Hematopoietic multipotent progenitor cell treated with erythropoietin and hydrocortisone succinate and interleukin-3 and kit ligand, for 15 days (in vitro differentiated cells): ENCODE measurements around the gene KSR1.
"Not testable (repeated sequence)": the region's sequence is repeated elsewhere in the genome, so short reads cannot be mapped to it uniquely, and the experiment has no call there.

Experiments
- DNase-seq: peaks from one replicate; pipeline ENCODE4 v3.0.0-alpha.2; 2015; ENCODE audit warnings: low spot score

The KSR1 gene

DNA sequence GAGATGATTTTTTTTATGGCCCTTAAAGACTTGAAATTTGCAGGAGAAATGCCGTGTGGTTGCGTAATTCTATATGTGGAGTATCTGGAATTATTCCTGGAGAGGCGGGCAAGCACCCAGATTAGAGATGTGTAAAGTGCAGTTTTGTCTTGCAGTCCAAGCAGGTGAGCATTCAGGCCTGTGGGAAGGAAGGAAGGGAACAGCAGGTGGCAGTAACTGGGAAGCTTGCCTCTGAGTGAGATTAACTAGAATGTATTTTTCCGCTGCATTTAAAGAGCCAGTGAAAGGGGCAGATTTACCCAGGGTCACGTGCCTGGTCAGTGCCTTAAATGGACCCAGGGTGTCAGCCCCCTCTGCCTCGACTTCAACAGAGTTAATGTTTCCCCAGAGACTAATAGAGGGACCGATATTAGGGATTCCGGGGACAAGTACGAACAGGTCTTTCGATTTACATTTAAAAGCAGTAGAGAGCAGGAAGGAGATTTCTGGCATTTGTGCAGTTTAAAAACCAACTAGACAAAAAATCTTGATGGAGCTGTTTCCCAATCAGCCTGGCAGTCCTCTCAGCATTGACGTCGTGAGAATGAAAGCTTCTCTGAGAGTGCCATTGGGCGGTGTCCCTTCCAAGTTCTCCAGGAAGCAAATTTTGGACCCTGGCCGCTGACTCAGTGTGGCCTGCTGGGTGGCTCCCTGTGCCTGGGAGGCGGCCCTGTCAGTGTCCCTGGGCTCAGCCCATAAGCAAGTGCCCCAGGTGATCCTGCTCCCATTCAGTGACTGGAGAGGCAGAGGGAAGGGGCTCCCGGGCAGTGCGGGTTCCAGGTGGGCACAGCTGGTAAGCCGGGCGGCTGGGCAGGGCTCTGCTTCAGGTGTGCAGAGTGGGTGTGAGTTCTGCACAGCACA, 38.2 kb downstream of the KSR1 start:
- peak; percentile 18 for DNase-seq

DNA sequence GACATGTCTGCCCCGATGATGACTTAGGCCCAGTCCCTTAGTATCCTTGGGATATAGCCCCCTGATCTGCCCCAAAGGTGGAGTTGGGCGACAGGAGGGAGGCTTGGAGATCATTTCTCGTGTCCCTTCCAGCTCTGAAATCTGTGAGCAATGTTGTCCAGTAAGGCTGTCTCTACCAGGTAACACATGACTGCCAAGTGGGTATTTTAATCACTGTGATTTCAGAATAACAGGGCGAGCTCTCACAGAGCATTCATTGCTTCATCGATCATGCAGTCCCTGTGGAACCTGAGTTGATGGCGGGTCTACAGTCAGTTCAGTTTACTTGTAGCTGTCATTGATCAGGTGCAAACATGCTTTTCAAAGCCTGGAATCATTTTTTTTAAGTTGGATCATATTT, 39.2 kb downstream of the KSR1 start:
- DNase-seq: no peak

DNA sequence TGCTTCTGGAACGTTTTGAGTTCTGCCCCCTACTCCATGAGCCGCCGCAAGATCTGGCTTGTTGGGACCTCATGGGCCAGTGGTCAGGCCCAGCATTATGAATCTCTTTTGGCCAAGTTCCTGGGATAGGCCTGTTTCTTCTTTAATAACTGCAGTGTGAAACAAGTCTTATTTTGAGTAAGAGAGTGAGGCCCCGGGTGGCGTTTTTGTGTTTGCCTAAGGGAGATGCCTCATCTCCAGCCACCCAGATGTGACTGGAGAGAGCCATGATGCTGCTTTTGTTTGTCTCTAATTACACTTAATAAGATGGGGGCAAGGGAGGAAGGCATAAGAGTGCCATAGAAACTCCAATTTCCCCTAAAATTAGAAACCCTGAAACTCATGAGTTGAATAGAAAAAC, 39.8 kb downstream of the KSR1 start:
- DNase-seq: no peak

DNA sequence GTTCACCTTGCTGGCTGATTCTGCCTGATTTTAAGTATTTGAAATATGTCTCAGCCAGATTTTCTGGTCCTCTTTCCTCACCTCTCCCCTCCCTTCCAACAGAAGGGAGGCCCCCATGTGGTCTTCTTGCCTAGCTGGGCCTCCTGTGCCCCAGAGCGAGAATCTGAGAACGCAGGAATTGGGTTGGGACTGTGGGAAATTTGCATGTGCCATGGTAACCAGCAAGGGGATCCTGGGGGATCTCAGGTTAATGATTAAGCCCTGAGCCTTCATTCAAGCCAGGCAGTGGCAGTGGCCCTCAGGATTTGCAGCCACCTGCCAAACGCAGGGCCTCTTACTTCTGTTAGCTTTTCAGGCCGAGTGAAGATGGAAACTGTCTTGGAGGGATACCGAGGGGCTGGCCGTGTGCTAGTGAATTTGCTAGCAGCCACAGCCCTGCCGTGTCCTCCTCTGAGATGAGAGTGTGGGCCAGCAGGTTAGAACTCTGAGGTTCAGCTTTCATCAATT, 40.2 kb downstream of the KSR1 start:
- no peak for DNase-seq

DNA sequence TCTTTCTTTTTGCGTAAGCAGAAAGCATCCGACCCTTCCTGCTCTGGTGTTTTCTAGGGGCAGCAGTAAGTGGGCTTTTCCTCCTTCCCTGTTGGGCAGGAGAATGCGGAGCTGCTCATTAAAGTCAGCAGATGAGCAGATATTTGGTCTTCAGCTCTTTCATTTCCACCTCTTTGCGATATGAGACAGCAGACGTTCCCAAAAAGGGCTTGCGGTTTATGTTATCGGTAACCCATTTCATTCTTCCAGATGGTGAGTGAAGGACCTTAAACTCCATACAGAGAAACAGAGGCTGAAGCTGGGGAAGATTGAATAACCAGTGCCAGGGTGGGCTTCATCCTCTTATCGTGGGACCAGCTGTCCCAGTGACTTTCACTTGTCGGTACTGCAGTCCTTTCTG, 40.7 kb downstream of the KSR1 start:
- DNase-seq: no peak

DNA sequence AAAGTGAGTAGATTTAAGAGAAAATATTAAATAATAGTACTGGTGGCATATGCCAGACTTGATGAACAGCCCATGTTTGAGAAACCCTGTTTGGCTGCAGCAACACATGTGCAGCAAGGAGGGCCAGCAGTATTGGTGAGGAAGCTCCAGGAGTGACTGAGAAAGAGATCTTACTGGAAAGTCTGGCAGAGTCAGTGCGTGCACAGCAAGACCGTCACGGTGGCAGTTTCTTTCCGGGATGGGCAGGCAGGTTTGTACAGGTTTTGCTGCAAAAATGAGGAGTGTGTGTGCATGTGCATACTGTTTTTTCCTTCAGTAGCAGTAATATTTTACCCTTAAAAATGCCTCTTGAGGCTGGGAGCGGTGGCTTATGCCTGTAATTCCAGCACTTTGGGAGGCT, 41.4 kb downstream of the KSR1 start:
- DNase-seq: no peak

DNA sequence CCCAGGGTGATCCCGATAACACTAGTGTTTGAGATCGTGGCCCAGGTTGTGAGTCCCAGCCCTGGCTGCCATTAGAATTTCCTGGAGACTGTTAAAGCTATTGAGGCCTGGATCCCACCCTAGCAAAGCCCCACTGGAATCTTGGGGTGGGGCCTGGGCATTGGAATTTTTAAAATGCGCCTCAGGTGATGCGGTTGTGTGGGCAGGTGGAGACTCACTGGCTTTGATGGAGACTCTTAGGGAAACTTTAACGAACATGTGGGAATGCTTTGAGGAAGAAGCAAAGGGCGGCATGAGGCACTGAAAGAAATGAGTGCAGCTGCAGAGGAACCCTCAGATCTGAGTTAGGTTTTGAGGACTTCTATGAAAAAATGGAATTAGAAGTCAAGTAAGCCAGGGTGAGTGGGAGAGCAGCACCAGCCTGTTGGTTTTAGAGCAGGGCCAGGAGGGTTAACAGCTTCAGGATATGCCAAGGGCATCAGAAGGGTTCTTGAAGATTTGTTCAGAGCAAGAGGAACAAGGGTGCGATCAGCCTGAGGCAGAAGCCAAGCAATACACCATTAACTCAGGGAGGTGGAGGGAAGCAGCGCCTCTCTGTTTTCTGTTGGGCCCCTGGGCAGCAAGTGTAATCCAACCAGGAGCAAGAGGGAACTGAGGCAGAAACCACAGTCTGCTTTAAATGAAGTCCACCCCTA, 42.5 kb downstream of the KSR1 start:
- no peak for DNase-seq

DNA sequence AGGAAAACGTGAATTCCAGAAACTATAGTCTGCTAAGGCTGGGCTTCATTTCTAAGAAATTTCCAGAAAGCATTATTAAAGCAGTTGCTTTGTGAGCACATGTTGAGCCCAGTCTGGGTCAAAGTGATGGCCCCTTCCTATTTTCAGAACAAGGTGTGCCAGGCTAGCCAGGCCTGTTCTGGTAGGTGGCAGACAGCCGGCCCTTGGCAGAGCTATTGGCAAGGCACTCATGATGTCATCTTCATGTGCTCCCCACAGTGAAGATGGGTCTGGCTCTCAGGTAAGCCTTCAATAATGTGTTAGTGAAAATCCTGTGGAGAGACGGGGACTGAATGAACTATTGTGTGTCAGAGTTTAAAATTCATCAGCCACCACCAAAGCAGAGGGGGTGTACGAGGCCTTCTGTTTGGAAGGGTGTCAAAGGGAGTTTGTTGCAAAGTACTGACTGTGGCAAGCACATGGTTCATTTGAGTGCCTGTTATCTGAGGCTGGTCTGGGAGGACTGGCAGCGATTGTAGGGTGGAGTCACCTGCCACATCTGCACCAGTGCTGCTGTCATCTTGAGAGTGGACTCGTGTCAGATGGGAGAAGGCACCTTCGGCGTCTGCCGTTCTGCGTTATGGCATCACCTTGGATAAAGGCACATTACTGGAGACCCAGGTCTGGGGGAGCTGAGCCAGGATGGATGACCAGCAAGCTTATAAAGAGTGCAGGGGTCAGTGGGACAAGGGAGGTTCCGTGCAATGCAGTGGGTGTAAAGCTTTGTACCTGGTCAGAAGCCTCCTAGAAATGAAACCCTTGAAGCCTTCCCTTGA, 43.4 kb downstream of the KSR1 start:
- peak; percentile 70 for DNase-seq

DNA sequence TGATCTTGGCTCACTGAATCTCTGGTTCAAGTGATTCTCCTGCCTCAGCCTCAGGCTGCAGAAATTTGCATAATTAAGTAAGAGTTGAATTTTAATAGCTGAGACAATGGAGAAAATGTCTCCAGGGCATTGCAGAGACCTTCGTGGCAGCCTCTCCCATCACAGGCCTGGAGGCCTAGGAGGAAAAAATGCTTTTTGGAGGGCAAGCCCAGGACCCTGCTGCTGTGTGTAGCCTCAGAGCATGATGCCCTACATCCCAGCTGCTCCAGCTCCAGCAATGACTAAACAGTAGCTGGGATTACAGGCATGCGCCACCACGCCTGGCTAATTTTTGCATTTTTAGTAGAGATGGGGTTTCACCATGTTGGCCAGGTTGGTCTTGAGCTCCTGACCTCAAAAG, 45.1 kb downstream of the KSR1 start:
- not testable (repeated sequence) for DNase-seq

DNA sequence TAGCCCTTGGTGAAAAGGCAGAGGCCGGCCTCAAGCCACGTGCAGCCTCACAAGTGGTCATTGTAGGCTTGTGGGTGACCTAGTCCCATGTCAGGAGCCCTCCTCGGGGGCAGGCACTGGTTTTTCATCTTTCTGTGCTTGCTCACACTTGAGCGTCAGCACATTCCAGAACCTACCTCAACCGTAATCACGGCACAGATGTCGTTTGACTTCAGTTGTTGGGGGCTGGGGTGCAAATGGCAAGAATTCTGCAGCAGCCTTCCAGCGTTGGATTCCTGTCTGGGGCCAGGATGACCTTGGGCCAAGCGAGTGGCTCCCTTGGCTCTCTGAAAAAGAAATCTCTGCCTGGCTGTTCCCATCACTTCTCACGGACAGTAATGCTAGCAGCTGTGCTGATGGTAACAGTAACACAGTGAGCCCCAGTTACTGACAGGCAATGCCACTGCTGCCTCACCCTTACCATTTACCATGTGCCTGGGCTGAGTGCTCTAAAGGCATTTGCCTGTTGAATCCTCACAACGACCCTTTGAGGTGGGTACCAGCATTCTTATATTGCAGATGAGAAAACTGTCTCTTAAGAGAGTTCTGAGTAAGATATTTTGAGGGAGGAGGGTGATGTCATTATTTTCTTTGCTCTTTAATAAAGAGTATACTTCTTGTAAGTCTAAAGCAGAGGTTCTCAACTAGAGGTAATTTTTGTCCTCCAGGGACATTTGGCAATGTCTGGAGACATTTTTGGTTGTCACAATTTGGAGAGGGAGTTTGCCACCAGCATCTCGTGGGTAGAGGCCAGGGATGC, 46.5 kb downstream of the KSR1 start:
- no peak for DNase-seq

DNA sequence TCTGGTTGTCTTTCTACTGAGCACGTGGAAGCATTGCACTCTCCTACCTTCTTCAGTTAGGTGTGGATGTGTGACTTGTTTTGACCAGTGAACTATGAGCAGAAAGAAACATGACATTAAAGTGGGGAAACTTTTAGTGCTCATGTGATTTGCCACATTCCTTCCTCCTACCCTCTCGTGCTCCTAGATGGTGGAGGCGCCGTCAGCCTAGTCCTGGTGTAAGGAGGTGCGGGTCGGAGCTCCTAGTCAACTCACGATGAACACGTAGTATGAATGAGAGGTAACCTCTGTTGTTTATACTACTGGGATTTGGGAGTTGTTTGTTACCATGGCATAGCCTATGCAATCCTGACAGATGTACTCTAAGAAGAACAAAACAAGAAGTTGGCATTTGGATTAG, 47.4 kb downstream of the KSR1 start:
- DNase-seq: no peak

DNA sequence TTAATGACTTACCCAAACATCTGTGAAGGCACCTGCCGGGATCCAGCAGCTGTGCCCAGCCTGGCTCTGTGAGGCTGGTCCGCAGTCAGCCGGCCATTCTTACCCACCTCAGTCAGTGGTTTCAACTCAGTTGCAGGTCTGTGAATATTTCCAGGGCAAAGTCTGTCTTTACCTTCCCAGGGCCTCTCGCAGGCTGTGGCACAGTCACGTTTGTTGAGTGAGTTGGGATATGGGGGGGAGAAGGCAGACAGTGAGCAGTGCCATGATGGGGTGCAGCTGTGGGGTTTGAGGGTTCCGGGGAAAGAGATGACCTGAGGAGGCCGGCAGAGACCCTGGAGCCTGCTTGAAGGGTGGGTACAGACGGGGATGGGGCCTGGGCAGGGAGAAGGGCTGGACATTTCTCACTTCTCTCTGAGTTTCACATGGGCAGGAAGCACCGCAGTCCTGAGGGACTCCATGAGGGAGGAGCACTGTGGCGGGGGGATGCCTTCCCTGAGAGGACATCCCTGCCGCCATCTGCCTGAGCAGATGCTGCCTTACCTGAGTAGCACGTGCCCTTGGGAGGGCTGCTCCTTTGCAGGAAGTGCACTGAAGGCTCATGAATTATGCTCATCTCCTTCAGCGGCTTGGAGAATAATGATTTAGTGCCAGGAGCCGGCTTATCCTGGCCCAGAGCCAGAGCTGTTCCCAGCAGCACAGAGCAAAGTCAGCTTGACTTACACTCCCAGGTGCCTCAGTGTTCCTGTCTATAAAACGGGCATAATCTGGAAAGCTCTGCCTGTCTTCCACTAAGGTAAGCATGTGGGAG, 48.1 kb downstream of the KSR1 start:
- DNase-seq: no peak

DNA sequence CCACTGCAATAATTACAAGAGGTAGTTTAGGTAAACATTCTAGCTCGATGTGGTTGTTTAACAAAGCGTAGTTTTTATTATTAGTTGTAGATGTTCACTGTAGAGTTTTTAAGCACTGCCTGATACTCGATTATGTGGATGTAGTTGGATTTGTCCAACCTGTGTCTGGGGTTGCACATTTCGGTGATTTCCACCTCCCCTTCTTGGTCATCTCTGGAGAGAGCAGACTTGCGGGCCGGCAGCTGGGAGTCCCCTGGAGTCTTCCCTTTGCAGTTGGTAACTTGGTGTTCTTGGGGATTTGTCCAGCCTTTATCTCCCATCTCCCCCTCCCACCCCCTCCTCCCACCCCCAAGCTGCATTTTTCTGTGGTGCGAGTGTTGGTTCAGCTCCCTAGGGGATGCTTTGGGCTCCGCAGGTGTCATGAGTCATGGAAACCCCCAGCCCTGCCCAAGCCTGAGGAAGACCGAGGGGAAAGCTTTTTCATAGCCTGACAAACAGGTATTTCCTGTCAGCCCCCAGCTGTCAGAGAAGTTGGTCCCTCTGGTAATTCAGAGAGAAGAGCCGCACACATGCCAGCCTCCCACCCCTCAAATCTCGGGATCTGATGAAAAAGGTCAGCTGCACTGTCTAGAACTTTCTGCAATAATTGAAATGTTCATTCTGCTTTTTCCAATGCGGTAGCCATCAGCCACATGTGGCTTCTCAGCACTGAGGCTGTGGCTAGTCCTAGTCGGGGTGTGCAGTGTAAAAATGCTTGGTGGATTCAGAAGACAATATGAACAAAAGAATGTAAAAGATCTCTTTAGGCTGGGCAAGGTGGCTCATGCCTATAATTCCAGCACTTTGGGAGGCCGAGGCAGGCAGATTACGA, 50.3 kb downstream of the KSR1 start:
- DNase-seq: no peak

DNA sequence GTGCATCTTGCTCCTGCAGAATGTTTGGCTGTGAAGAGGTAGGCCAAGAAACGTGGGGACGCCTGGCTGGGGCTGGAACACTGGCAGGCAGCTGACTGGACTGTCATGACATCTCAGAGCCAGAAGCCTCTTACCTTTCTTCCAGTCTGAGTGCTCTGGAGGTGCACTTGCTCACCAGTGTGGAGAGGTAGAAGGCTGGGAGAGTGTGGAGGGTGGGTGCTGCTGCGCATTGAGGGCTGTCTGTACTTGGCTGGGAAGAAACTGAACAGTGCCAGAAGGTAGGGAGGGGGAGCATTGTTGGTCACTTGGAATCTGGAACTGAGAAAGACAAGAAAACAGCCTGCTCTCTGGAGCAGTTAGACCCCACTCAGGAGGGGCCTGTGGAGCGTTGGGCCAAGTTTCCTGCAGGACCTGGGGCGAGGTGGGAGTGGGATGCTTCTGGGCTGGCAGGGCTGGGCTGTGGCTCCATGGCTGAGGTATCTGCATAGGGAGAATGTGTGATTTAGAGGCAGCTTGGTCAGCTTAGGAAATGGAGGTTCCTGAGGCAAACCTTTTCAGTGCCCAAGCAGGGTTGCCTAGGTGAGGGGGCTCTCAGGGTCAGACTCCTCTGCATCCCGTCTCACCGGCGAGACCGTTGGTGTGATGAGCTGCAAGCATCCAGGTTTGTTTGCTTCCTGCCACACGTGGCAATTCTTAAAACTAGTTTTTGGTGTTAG, 55.1 kb downstream of the KSR1 start:
- DNase-seq: no peak

DNA sequence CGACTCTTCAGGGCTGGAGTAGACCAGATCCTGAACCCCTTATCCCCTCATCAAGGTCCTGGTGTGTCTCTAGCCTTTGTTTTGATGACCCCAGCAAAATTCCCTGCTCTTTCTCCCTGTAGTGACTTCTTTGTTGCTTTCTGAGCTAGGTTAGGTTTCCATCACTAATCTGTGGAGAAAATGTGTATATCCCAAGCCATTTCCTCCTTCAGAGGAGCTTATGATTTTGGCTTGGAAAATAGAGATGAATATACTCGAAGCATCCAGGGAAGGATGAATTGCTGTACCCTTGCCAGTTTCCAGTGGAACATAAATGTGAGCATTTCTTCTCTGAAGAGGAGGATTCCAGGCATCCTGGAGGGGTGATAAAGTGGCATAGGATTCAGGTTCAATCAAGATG, 55.8 kb downstream of the KSR1 start:
- DNase-seq: no peak

DNA sequence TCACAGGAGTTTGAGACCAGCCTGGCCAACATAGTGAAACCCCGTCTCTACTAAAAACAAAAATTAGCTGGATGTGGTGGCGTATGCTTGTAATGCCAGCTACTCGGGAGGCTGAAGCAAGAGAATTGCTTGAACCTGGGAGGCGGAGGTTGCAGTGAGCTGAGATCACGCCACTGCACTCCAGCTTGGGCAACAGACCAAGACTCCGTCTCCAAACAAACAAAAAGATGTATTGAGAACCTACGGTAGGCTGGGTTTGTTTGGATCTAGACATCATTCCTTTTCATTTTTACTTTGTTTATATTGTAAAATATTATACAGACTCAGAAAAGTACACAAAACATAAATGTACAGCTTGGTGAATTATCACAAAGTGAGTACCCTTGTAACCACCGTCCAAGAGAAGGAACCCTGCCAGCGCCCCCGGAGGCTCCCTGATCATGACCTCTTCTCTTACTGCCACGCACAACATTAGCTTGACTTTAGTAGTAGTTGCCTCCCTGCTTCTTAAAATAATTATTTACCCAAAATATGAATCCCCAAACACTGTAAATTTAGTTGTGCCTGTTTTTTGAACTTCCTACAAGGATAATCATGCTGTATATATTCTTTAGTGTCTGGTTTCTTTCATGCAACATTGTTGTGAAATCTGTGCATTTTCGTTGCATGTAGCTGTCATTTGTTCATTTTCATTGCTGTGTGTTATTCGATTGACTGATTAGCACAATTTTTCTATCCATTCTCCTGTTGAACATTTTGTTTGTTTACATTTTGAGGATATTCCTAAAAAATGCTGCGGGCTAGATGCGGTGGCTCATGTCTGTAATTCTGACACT, 56.5 kb downstream of the KSR1 start:
- DNase-seq: no peak

DNA sequence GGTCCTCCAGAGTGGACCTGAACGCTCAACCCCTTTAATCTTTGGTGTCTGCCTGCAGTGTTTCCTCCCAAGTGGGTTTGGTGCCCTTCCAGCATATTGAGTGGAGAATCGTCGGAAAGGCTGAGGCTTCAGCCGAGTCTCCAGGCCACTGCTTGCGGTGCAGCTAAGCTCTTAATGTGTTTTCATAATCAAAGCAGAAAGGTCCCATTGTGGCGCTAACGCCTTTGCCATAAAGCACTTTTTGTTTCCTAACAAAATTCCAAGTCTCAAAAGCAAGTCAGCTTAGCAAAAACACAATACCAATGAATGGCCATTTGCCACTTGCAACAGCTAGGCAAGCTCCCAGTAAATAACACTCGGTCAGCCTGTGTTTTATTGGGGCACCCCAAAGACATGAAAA, 57.6 kb downstream of the KSR1 start:
- no peak for DNase-seq
